DMS79 treated with DMSO at 0.1 percent for 48 hours (cell line): ENCODE data around the gene POTEE.
"Not testable (repeated sequence)": the region's sequence is repeated elsewhere in the genome, so short reads cannot be mapped to it uniquely, and the experiment has no call there.

ENCODE experiments used
- DNase-seq: peaks from one replicate; lab custom pipeline; 2025; lab: John Stamatoyannopoulos, UW

The POTEE gene

GRCh38 chr2:131209030-131209772 lies at the start of gene POTEE:
POTEE (plus strand) TSS chr2:131209536; CDS start chr2:131218403, 8,867 bp downstream.
- DNase-seq, result not testable (repeated sequence)

GRCh38 chr2:131165562-131165961 lies 43.8 kb upstream of the POTEE start:
- not testable (repeated sequence) for DNase-seq

- no peak for DNase-seq
Measured at GRCh38 chr2:131168538-131168937, 40.8 kb upstream of the POTEE start.

- not testable (repeated sequence) for DNase-seq
Measured at GRCh38 chr2:131178050-131178449, 31.3 kb upstream of the POTEE start.

- DNase-seq, result not testable (repeated sequence)
Measured at GRCh38 chr2:131178721-131179418, 30.5 kb upstream of the POTEE start.

- not testable (repeated sequence) for DNase-seq
Measured at GRCh38 chr2:131181451-131181850, 27.9 kb upstream of the POTEE start.

GRCh38 chr2:131193421-131193820 lies 15.9 kb upstream of the POTEE start:
- DNase-seq, result not testable (repeated sequence)

- DNase-seq, result not testable (repeated sequence)
Measured at GRCh38 chr2:131196186-131196585, 13.2 kb upstream of the POTEE start.

- no peak for DNase-seq
Measured at GRCh38 chr2:131201098-131201497, 8.2 kb upstream of the POTEE start.

- DNase-seq, result not testable (repeated sequence)
Measured at GRCh38 chr2:131207839-131208238, 1.5 kb upstream of the POTEE start.

GRCh38 chr2:131209773-131210104 lies 403 bp downstream of the POTEE start:
- not testable (repeated sequence) for DNase-seq

GRCh38 chr2:131210434-131211211 lies 1.3 kb downstream of the POTEE start:
- not testable (repeated sequence) for DNase-seq

GRCh38 chr2:131217238-131217986 lies 8.1 kb downstream of the POTEE start:
- not testable (repeated sequence) for DNase-seq

GRCh38 chr2:131235543-131236449 lies 26.5 kb downstream of the POTEE start:
- not testable (repeated sequence) for DNase-seq
